PC-9 (cell line): ENCODE data around the gene GRAMD2A. TPM values are rescaled to one million over a fixed set of nuclear protein-coding genes. Genes with fewer than 3 reads are reported as not detected.

ENCODE experiments used
- BruUV-seq: library from RNA; stranded (reverse); fragments of 400-500 nt; replicated peaks from 2 replicates; lab custom pipeline; 2021; lab: Mats Ljungman, UMichigan
- CTCF ChIA-PET: fragments of 300-600 bp; sonication (Branson Sonifier 250); formaldehyde crosslinking; loops from one replicate; lab custom pipeline; 2022; ENCODE audit warnings: antibody characterized with exemption; lab: Charles Lee
- POLR2A ChIA-PET: fragments of 300-600 bp; sonication (Branson Sonifier 250); formaldehyde crosslinking; loops from one replicate; lab custom pipeline; 2022; ENCODE audit warnings: antibody characterized with exemption; ENCODE audit not compliant: unreplicated experiment; lab: Charles Lee
- DNase-seq, 2 experiments: peaks; one replicate each; pipeline versions ENCODE4 v3.0.0 to v3.0.0-alpha.2; 2015 to 2022; ENCODE audit warnings: mixed read lengths in 1 of 2
- H2AFZ ChIP-seq: fragments of 200-600 bp; sonication (generic); 2 replicates; pipeline ENCODE4 v1.8.1; 2017; ENCODE audit warnings: antibody characterized with exemption
- H3F3A ChIP-seq: fragments of 200-600 bp; sonication (generic); 2 replicates; pipeline ENCODE4 v1.8.1; 2017; ENCODE audit warnings: antibody characterized with exemption, mild to moderate bottlenecking, low read depth; ENCODE audit not compliant: insufficient read depth
- H3K27ac ChIP-seq: fragments of 200-600 bp; sonication (generic); 2 replicates; pipeline ENCODE4 v1.6.1; 2016; ENCODE audit warnings: mixed run types
- H3K27me3 ChIP-seq: fragments of 200-600 bp; sonication (generic); 2 replicates; pipeline ENCODE4 v1.6.1; 2016; ENCODE audit warnings: low read depth, mixed run types; ENCODE audit not compliant: insufficient read depth
- H3K36me3 ChIP-seq: fragments of 200-600 bp; sonication (generic); 2 replicates; pipeline ENCODE4 v1.6.1; 2016; ENCODE audit warnings: low read depth, mixed run types
- H3K4me1 ChIP-seq: fragments of 200-600 bp; sonication (generic); replicated peaks from 2 replicates; pipeline ENCODE4 v1.6.1; 2016; ENCODE audit warnings: mixed run types; ENCODE audit not compliant: insufficient read depth
- H3K4me2 ChIP-seq: fragments of 200-600 bp; sonication (generic); 2 replicates; pipeline ENCODE4 v1.6.1; 2017; ENCODE audit warnings: mixed run types
- H3K4me3 ChIP-seq: fragments of 200-600 bp; sonication (generic); 2 replicates; pipeline ENCODE4 v1.6.1; 2016; ENCODE audit warnings: mixed run types
- H3K79me2 ChIP-seq: fragments of 200-600 bp; sonication (generic); 2 replicates; pipeline ENCODE4 v1.6.1; 2017; ENCODE audit warnings: low read depth, mixed run types
- H3K9me2 ChIP-seq: fragments of 200-600 bp; sonication (generic); 2 replicates; pipeline ENCODE4 v1.8.1; 2017; ENCODE audit warnings: mild to moderate bottlenecking; ENCODE audit not compliant: insufficient read depth
- H3K9me3 ChIP-seq: fragments of 200-600 bp; sonication (generic); 2 replicates; pipeline ENCODE4 v1.8.1; 2016; ENCODE audit warnings: low read depth; ENCODE audit not compliant: insufficient read depth
- H4K20me1 ChIP-seq: fragments of 200-600 bp; sonication (generic); 2 replicates; pipeline ENCODE4 v1.8.1; 2017; ENCODE audit not compliant: insufficient read depth
- EZH2 ChIP-seq: fragments of 200-600 bp; sonication (generic); IDR thresholded peaks from 2 replicates; pipeline ENCODE4 v1.8.0; 2017; ENCODE audit warnings: antibody characterized with exemption, low read depth
- intact Hi-C: fragments of 100-400 bp; cut with micrococcal nuclease; formaldehyde crosslinking; loops from one replicate; pipeline ENCODE4 v1.10.0; 2022; ENCODE audit not compliant: unreplicated experiment
- total RNA-seq: library from RNA; stranded (reverse); gene quantifications from 2 replicates; pipeline ENCODE4 v1.2.3, GENCODE V29; 2021
- TF ChIP-seq, protein P1 (sequence below): fragments of 200-600 bp; sonication (generic); conservative IDR thresholded peaks from 2 replicates; pipeline ENCODE4 v1.6.1; 2017; ENCODE audit warnings: mixed run types, antibody characterized with exemption, mild to moderate bottlenecking, moderate library complexity

GRAMD2A gene
- total RNA-seq, 1 experiment from 2014 or later, result 60.2 TPM

DNA sequence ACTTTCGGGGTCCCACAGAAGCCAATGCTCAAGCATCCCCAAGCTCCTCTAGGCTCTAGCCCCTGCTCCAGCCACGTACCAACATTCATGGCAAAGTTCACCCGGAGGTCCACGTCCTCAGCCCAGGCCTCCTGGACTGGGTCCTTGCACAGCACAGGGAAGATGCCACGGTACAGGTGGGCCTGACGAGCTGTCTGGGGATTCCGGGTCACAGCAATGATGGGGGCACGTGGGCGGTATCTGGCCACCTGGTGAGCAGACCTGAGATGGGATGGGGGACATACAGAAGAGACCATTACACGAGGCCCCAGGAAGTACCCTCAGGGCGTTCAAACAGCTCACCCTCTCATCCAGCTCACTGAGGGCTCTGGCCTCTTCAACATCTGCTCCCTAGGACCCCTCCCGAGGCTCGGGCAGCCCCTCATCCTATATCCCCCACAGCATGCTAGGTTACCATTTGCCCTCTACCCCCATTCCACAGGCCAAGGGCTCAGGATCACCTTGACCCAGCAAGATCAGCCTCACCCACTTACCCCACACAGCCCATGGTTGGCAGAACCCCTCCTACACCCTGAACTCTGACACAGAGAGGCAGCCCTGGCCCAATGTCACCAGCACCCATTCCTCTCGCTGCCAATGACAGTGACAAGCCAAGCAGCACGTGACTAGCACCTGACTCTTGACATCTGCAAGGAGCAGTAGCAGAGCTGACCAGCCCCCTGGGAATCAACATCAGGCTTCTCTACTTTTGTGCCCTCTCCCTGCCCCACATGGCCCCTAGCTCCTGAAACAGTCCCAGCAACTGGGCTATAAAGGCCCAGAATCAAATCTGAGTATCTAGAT is 3.0 kb upstream of the GRAMD2A start:
- ChIA-PET POLR2A (interaction anchor here (0.7 kb wide), 1 partner anchor 33 kb away, joined by 3 read pairs; no protein-coding TSS in a partner anchor), CTCF (interaction anchor here (0.6 to 0.9 kb wide), 2 partner anchors 16 to 824 kb away, joined by 5 to 24 read pairs; no protein-coding TSS in a partner anchor)
- 0 out of 2 replicates have a peak, but pooled peaks cover 13% of the 10 kb centered on the region for H3K79me2 ChIP-seq
- H4K20me1 ChIP-seq, result peaks cover 50% of the 10 kb centered on the region
- no peaks in the 10 kb centered on the region for H3K9me2 ChIP-seq
- no TSS peak for BruUV-seq
- H3K9me3 ChIP-seq, result no peaks in the 10 kb centered on the region
- no peak overlapping the region for H2AFZ ChIP-seq
- TF ChIP-seq, protein P1, sequence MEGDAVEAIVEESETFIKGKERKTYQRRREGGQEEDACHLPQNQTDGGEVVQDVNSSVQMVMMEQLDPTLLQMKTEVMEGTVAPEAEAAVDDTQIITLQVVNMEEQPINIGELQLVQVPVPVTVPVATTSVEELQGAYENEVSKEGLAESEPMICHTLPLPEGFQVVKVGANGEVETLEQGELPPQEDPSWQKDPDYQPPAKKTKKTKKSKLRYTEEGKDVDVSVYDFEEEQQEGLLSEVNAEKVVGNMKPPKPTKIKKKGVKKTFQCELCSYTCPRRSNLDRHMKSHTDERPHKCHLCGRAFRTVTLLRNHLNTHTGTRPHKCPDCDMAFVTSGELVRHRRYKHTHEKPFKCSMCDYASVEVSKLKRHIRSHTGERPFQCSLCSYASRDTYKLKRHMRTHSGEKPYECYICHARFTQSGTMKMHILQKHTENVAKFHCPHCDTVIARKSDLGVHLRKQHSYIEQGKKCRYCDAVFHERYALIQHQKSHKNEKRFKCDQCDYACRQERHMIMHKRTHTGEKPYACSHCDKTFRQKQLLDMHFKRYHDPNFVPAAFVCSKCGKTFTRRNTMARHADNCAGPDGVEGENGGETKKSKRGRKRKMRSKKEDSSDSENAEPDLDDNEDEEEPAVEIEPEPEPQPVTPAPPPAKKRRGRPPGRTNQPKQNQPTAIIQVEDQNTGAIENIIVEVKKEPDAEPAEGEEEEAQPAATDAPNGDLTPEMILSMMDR, result no peak
- no peak for TF ChIP-seq EZH2
- peaks cover 61% of the 10 kb centered on the region for H3K36me3 ChIP-seq
- intact Hi-C loops, result no loop called here
- peak overlapping the region; percentile 32; the same call in 1 of the 2 replicates for H3K27ac ChIP-seq
- no peaks in the 10 kb centered on the region for H3K27me3 ChIP-seq
- no peak overlapping the region for H3K4me3 ChIP-seq
- DNase-seq, result no peak
- H3K4me1 ChIP-seq, result peaks cover under 1% of the 10 kb centered on the region; the same call in 1 of the 2 replicates
- no peak overlapping the region for H3K4me2 ChIP-seq
- peaks cover 92% of the 10 kb centered on the region for H3F3A ChIP-seq

DNA sequence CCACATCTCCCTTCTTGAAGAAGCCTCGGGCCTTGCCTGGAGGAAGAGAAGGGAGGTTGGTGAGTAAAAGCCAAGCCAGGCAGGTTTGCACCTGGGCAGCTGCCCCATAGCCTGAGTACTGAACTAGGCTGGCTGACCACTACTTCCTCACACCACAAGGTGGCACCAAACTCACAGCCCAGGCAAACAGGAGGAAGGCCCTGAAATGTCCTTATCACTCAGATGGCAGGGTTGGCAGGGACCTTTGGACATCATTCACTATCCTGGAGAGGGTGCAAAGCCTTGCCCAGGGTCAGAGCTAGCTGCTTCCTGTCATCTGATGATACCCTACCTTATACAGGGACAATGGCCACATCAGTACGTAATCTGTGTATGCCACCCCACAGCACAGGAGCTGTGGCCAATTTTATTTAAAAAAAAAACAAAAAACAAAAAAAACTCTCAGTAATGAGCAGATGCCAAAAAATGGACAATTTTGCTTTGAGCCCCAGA is 2.2 kb upstream of the GRAMD2A start:
- DNase-seq, result peak; percentile 62 to 82
- CTCF ChIA-PET, result interaction anchor here (0.9 kb wide), 1 partner anchor 16 kb away, joined by 5 read pairs; no protein-coding TSS in a partner anchor
- peaks cover 44% of the 10 kb centered on the region for H4K20me1 ChIP-seq
- peaks cover 92% of the 10 kb centered on the region for H3F3A ChIP-seq
- H3K79me2 ChIP-seq, result 0 out of 2 replicates have a peak, but pooled peaks cover 10% of the 10 kb centered on the region
- peaks cover 9% of the 10 kb centered on the region for H3K4me1 ChIP-seq
- TF ChIP-seq, protein P1, result peak; percentile 90
- TF ChIP-seq EZH2, result no peak
- POLR2A ChIA-PET, result no interaction called here
- intact Hi-C loops, result loop anchor here (2.0 kb wide), 1 partner anchor 73 kb away; the partner anchor contains the start of gene PARP6
- no peak overlapping the region for H3K4me3 ChIP-seq
- H3K36me3 ChIP-seq, result peaks cover 53% of the 10 kb centered on the region
- H3K27ac ChIP-seq, result 0 out of 2 replicates have a peak overlapping the region, but pooled peaks have one; percentile 10
- H2AFZ ChIP-seq, result no peak overlapping the region
- H3K9me2 ChIP-seq, result no peaks in the 10 kb centered on the region
- H3K9me3 ChIP-seq, result no peaks in the 10 kb centered on the region
- no peaks in the 10 kb centered on the region for H3K27me3 ChIP-seq
- no peak overlapping the region for H3K4me2 ChIP-seq
- BruUV-seq, result no TSS peak

DNA sequence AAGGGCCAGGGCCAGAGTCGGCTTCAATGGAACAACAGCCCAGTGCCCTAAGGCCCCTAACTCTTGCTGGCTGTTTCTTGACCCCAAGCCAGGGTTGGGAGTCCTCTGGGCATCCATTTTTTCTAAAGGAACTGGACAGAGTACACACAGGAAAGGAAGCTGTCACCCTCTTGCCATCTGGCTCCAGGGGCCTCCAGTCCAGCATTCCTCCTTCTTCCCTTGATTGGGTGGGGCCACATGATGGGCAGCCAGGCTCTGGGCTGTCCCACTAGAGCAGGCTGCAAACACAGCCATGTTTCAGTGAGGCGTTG is 1.6 kb upstream of the GRAMD2A start:
- no peaks in the 10 kb centered on the region for H3K9me3 ChIP-seq
- no peaks in the 10 kb centered on the region for H3K27me3 ChIP-seq
- peaks cover 10% of the 10 kb centered on the region for H3K4me1 ChIP-seq
- TF ChIP-seq EZH2, result no peak
- TF ChIP-seq, protein P1, result no peak
- peaks cover 48% of the 10 kb centered on the region for H3K36me3 ChIP-seq
- H3K4me2 ChIP-seq, result no peak overlapping the region
- H3F3A ChIP-seq, result peaks cover 88% of the 10 kb centered on the region
- 0 out of 2 replicates have a peak, but pooled peaks cover 6% of the 10 kb centered on the region for H3K79me2 ChIP-seq
- intact Hi-C loops, result loop anchor here (2.0 kb wide), 1 partner anchor 74 kb away; the partner anchor contains the start of gene PARP6
- ChIA-PET POLR2A (interaction anchor here (0.7 kb wide), 1 partner anchor 23 kb away, joined by 9 read pairs; no protein-coding TSS in a partner anchor), CTCF (interaction anchor here (1.4 kb wide), 1 partner anchor 446 kb away, joined by 3 read pairs; no protein-coding TSS in a partner anchor)
- no peak overlapping the region for H3K4me3 ChIP-seq
- no peaks in the 10 kb centered on the region for H3K9me2 ChIP-seq
- H2AFZ ChIP-seq, result no peak overlapping the region
- peaks cover 38% of the 10 kb centered on the region for H4K20me1 ChIP-seq
- H3K27ac ChIP-seq, result no peak overlapping the region
- BruUV-seq, result TSS peak; percentile 95
- DNase-seq, result no peak
